GM18858 (cell line): ENCODE measurements around the gene SLC15A3.

Experiments used
- ATAC-seq: cut with Tn5 transposase; IDR thresholded peaks from one replicate; pipeline ENCODE4 v1.9.1; 2021; ENCODE audit not compliant: unreplicated experiment

Gene SLC15A3

DNA sequence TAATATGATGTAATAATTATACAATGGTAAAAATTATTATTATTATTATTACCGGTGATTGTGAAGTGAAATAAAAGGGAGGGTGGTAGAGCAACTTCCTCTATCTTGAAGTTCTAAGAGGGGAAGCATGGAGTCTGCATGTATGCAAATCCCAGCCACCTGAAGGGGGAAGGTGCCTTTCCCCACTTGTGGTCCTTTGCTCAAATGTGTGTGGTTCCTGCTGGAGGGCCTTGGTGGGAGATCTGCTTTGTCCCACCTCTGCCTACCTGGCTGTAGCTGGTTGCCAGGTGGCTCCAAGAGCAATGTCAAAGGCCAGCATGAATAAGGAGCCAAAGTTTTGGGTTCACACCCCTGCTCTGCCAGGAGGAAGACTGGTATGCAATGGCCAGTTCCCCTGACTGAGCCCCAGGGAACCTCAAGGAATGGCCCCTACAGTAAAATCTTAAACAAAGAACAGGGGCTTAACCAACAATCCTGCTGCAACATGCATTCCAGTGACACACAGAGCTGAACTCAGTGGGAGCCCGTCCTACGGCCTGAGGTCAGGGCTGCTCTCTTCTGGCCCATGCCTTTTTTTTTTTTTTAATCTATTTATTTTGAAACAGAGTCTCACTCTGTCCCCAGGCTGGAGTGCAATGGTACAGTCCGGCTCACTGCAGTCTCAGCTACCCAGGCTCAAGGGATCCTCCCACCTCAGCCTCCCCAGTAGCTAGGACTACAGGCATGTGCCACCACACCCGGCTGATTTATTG lies 19.2 kb downstream of the SLC15A3 start:
- no peak for ATAC-seq

DNA sequence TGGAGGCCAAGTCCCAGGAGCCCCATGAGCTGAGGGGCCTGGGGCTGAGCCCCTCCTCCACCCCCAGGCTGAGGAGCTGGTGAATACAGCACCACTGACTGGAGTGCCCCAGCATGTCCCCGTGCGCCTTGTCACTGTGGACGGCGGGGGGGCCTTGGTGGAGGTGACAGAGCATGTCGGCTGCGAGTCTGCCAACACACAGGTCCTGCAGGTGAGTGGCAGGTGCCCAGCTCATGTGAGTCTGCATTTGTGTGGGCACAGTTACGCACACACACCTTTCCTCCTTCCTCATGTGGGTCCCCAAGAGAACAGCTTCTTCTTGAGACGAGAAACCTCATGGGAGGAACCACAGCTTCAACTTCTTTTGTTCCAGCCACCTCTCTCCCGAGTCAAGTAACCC lies 20.1 kb downstream of the SLC15A3 start:
- ATAC-seq = no peak

DNA sequence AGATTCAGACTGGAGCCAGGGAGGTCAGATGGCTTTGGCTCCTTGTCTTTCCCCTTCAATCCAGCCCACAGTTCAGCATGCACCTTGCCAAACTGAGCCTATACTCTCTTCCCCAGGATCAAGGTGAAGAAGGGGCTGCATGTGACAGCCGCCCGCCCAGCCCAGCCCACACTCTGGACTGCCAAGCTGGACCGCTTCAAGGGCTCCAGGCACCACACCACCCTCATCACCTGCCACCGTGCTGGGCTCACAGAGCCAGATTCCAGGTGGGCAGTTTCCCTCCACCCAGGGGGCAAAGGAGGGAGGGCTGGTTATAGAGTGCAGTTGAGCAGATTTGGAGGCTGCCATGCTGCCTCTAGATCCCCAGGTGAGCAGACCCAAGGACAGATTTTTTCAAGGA lies 21.6 kb downstream of the SLC15A3 start:
- ATAC-seq = no peak

DNA sequence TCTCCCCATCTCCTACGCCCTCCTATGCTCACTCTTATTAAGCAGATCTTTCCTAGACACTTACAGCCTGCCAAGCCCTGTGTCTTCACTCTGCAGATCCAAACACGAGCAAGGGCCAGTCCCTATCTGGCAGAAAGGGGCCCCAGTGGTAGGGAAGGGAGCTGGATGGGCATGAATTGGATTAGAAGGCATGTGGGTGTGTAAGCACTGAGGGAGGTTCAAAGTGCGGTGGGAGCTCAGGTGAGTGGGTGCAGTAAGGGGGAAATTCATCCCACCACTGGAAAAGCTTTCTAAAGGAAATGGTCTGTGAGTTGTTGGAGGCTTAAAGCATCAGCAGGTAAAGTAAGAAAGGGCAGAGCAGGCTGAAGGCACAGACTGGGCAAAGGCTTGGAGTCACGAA lies 22.2 kb downstream of the SLC15A3 start:
- ATAC-seq = no peak

DNA sequence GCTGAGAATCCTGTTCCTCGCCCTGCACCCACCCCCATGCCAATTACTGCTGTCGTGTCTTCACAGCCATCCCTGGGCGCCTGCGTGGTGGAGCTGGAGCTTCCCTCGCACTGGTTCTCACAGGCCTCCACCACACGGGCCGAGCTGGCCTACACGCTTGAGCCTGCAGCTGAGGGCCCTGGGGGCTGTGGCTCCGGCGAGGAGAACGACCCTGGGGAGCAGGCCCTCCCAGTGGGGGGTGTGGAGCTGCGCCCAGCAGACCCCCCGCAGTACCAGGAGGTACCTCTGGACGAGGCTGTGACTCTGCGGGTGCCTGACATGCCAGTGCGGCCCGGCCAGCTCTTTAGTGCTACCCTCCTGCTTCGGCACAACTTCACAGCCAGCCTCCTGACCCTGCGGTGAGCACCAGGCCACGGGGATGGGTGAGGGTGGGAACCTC lies 23.4 kb downstream of the SLC15A3 start:
- no peak for ATAC-seq

- no peak for ATAC-seq
Measured at GRCh38 chr11:60927600-60927999, 24.4 kb downstream of the SLC15A3 start.

DNA sequence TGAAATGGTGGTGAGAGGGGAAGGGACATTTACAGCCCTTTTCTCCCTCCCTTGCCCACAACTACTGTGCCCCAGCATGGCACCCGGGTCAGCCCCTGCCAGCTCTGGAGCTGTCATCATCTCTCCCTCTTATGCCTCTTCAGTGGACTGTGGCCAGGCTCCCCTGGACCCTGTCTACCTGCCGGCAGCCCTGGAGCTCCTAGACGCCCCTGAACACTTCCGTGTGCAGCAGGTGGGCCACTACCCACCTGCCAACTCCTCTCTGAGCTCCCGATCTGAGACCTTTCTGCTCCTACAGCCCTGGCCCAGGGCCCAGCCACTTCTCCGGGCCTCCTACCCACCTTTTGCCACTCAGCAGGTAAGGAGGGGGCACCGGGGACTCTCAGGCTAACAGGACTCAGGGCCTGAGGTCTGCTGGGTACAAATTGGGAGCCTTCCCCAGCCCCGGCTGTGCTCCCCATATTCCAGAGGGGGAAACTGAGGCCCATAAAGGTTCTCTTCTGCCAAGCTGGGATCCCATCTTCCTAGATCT lies 24.8 kb downstream of the SLC15A3 start:
- ATAC-seq = no peak

- ATAC-seq = no peak
Measured at GRCh38 chr11:60926500-60926899, 25.5 kb downstream of the SLC15A3 start.

GRCh38 chr11:60925868-60926267 lies 26.1 kb downstream of the SLC15A3 start:
- ATAC-seq = no peak

DNA sequence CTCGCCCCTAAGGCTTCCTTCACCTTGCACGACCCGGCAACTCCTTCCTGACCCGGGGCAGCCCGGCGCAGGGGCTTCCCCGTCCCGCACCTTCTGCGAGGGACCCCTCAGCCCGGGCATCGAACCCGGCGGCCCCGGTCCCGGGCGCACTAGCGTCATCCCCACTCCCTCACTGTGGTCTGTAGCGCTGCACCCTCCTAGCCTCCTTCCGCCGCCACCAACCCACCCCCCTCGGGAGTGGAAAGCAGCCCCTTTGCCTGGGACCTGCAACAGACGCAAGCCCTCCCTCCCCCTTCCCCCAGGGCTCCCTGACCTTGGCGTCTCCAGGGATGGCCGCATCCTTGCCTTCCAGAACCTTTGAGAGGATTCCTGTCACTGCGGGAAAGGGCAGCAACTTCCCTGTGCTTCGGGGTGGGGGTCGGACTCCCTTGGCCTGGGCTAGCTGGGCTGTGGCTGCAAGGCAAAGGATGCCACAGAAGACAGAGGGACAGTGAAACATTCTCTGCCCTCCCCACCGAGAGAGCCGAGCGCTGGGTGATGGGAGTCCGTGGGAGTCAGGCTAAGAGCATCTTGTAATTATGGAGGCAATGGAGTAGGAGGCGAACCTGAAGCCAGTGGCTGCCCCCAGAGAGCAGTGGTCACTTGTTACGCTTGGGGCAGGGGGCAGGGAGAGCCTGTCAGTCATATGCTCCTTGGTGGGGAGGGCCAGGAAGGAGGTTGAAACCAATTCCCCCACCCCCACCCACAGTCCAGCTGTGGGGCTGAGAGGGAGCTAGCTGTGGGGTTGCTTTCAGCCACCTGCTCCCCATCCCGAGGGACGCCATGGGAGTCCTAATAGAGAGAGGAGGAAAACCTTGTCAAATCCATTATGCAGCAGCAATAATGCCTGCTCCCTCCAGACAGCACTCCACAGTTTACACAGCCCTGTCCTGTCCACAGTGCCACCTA lies 26.8 kb downstream of the SLC15A3 start:
- no peak for ATAC-seq

- ATAC-seq = no peak
Measured at GRCh38 chr11:60924110-60924905, 27.7 kb downstream of the SLC15A3 start, which contains the start of gene TMEM132A. Gene TMEM132A, plus strand, starts transcription at chr11:60924460. Its CDS starts 174 bp downstream, at chr11:60924634.

GRCh38 chr11:60923800-60924109 lies 28.2 kb downstream of the SLC15A3 start:
- no peak for ATAC-seq

DNA sequence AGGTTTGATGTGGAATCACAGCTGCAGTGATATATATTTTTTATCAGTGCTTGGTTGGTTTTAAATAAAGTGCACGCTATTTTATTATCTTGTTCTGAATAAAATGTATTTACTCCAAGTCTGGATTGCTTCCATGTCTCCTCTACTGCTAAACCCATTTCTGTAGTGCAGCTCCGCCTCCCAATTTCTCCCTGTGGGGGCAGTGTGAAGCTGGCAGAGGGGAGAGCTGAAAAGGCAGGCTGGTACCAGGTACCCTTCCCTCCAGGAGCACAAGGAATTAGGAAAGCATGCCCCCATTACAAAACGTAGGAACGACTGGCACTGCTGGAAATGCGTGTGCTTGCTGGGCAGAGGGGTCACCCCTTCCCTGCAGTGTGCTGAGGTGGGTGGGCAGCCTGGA lies 28.6 kb downstream of the SLC15A3 start:
- no peak for ATAC-seq

DNA sequence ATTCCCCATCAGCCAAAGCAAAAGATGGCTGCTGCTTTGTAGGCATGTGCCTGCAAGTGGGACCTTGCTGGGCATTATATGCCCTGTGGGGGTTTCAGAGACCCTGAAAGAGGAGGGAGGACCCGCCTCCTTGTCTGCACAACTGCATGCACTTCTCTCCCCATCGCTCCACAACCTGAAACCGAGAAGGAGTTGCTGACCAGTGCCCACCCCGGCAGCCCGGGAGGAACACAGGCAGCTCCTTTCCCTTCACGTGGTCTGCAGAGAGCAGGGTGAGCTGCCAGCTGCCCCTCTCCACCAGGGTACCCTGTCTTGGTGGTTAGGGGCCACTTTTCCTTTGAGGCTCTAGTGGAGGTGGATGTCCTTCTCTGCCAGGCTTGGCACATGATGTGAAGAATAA lies 29.1 kb downstream of the SLC15A3 start:
- ATAC-seq = no peak

DNA sequence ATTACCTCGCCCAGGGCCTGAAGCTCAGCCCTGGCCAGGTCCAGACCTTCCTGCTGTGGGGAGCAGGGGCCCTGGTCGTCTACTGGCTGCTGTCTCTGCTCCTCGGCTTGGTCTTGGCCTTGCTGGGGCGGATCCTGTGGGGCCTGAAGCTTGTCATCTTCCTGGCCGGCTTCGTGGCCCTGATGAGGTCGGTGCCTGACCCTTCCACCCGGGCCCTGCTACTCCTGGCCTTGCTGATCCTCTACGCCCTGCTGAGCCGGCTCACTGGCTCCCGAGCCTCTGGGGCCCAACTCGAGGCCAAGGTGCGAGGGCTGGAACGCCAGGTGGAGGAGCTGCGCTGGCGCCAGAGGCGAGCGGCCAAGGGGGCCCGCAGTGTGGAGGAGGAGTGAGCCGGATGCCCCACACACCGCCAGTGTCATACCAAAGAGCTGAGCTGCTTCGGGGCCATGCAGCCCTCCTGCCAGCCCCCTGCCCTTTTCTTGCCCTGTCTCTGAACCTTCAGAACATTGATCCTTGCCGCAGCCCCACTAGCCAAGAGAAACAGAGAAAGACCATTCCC lies 30.1 kb downstream of the SLC15A3 start:
- no peak for ATAC-seq

GRCh38 chr11:60921259-60921658 lies 30.7 kb downstream of the SLC15A3 start:
- ATAC-seq = no peak

DNA sequence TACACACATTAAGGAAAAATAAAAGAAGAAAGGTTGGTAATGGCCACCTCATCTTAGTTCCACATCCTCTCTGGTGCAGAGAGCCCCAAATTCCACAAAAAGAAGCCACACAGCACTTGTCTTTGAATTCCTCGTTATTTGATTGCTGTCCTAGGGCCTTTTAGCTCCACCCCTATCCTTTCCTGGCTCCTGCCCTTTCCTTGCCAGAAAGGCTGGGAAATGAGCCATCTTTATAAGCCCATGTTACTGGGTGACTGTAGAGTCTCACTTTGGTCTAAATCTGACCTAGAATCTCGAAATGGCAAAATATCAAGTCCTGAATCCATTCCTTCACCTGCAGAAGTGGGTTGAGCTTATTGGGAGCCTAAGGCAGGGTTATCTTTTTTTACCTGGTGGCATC lies 32.0 kb downstream of the SLC15A3 start:
- ATAC-seq = no peak

DNA sequence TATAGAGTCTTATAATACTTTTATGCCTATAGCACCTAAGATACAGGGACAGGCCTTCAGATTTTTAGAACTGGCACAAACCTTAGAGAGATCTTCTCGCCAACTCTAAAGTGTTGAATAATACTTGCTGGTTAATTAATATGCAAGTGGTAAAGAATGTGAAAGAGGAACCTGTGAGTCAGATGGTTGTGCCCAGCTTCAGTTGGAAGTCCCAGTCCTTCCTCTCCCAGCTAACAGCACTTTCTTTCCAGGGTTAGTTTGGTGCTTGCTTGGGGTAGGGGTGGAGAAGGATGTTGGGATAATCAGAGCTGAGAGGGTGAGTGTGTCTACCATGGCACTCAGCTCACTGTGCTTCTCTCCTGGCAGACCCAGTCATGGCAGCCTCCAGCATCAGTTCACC lies 32.7 kb downstream of the SLC15A3 start:
- ATAC-seq = no peak

DNA sequence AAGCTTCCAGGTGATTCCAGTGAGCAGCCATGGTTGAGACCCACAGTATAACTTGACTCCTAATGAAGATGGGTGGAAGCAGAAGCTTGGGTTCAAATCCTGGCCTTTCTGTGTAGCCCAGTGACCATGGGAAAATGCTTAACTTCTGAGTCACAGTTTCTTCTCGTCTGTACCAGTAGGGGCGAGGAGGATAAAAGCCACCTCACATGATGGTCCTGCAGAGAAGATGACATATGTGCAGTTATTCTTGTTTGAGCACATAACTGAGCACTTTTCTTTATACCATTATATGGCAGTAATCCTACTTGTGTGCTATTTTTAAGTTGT lies 33.1 kb downstream of the SLC15A3 start:
- no peak for ATAC-seq

GRCh38 chr11:60918251-60918938 lies 33.6 kb downstream of the SLC15A3 start:
- ATAC-seq = no peak
